Thyroid gland (tissue), 4 donors: ENCODE results near the gene NELL2. TPM values are rescaled to one million over a fixed set of nuclear protein-coding genes. Genes with fewer than 3 reads are reported as not detected.

ENCODE experiments used
- DNase-seq, 2 donors: peaks; one replicate each; pipeline ENCODE4 v3.0.0-alpha.2; 2019
- H3K27ac ChIP-seq, 3 donors: fragments of 200-600 bp; sonication (generic); 1 replicate in 2 of 3; 2 replicates in 1 of 3; pipeline ENCODE4 v1.5.1; 2016 to 2019; ENCODE audit warnings: mild to moderate bottlenecking in 1 of 3, moderate library complexity in 1 of 3
- H3K27me3 ChIP-seq: fragments of 200-600 bp; sonication (generic); one replicate; pipeline ENCODE4 v1.5.1; 2019
- H3K36me3 ChIP-seq, 2 donors: fragments of 200-600 bp; sonication (generic); one replicate each; pipeline ENCODE4 v1.5.1; 2016 to 2019
- H3K4me1 ChIP-seq, 2 donors: fragments of 200-600 bp; sonication (generic); one replicate each; pipeline ENCODE4 v1.5.1; 2017 to 2019
- H3K4me3 ChIP-seq, 3 donors: fragments of 200-600 bp; sonication (generic); replicated peaks in 1 of 3; 1 replicate in 2 of 3; 2 replicates in 1 of 3; pipeline ENCODE4 v1.5.1; 2016; ENCODE audit warnings: mild to moderate bottlenecking in 1 of 3
- H3K9me3 ChIP-seq: fragments of 200-600 bp; sonication (generic); one replicate; pipeline ENCODE4 v1.5.1; 2017
- CTCF ChIP-seq, 6 experiments: fragments of 200-600 bp in 3 of 6; fragments of 450-650 bp in 3 of 6; sonication (generic) in 3 of 6; IDR thresholded peaks; one replicate each; pipeline ENCODE4 v1.5.1; 2016 to 2019; ENCODE audit warnings: antibody characterized with exemption in 6 of 6, mild to moderate bottlenecking in 2 of 6, inconsistent platforms in 1 of 6, moderate library complexity in 1 of 6
- POLR2A ChIP-seq, 2 donors: fragments of 450-650 bp; IDR thresholded peaks; one replicate each; pipeline ENCODE4 v1.6.1; 2017; ENCODE audit warnings: antibody characterized with exemption in 2 of 2, mild to moderate bottlenecking in 2 of 2, moderate library complexity in 1 of 2
- WGBS, 2 donors: methylation state at CpG; one replicate each; pipeline ENCODE4 v1.1.5; 2017; 5-methylcytosine and 5-hydroxymethylcytosine counted together
- intact Hi-C: fragments of 100-400 bp; cut with DNase I; formaldehyde crosslinking; loops from one replicate; pipeline ENCODE4 v1.15.1; 2023
- total RNA-seq, 4 donors: library from RNA; depleted of rRNA; stranded (reverse); fragments of >200 nt; gene quantifications; one replicate each; pipeline ENCODE4 v1.2.3, GENCODE V29; 2016

NELL2 gene
- total RNA-seq, 4 donors from 2014 or later: 22.2 to 32.0 (median 26.5) TPM

- H3K27me3 ChIP-seq: no peaks in the 10 kb centered on the region
- 88 to 89% methylated on average over 3 of the region's 3 CpGs for WGBS, 2 donors
- DNase-seq: no peak
Measured at GRCh38 chr12:44582521-44582920, 293.6 kb downstream of the NELL2 start.

GRCh38 chr12:44581642-44582242 is 294.4 kb downstream of the NELL2 start:
- intact Hi-C loops: no loop called here
- no peak for DNase-seq
- WGBS, 2 donors: 4 to 7% methylated on average over 1 of the region's 1 CpG
- no peak overlapping the region for H3K4me3 ChIP-seq
- TF ChIP-seq CTCF (IDR thresholded peaks at IDR 0.05) (no peak), POLR2A (IDR thresholded peaks at IDR 0.05) (no peak)
- H3K9me3 ChIP-seq: no peaks in the 10 kb centered on the region
- H3K36me3 ChIP-seq: no peaks in the 10 kb centered on the region
- peak overlapping the region; percentile 73 to 93 (median 93) for H3K27ac ChIP-seq
- peaks cover 22 to 29% of the 10 kb centered on the region in 2 donors for H3K4me1 ChIP-seq
- no peaks in the 10 kb centered on the region for H3K27me3 ChIP-seq

More at GRCh38 chr12:44582521-44582920, 293.6 kb downstream of the NELL2 start:
- Histone ChIP-seq H3K36me3 (no peaks in the 10 kb centered on the region), H3K27ac (peak overlapping the region; percentile 73 to 93 (median 93)), H3K4me3 (no peak overlapping the region), H3K4me1 (peaks cover 22 to 29% of the 10 kb centered on the region in 2 donors), H3K9me3 (no peaks in the 10 kb centered on the region)
- intact Hi-C loops: no loop called here
- TF ChIP-seq CTCF (IDR thresholded peaks at IDR 0.05) (no peak), POLR2A (IDR thresholded peaks at IDR 0.05) (no peak)

GRCh38 chr12:44574586-44574985 is 301.5 kb downstream of the NELL2 start:
- Histone ChIP-seq H3K27me3 (no peaks in the 10 kb centered on the region), H3K27ac (peak overlapping the region; percentile 40 to 62 (median 56)), H3K4me3 (no peak overlapping the region), H3K9me3 (no peaks in the 10 kb centered on the region), H3K36me3 (no peaks in the 10 kb centered on the region), H3K4me1 (peaks cover 17 to 28% of the 10 kb centered on the region in 2 donors)
- no peak for DNase-seq
- intact Hi-C loops: no loop called here
- no peak for TF ChIP-seq POLR2A (IDR thresholded peaks at IDR 0.05)
- TF ChIP-seq CTCF (IDR thresholded peaks at IDR 0.05): no peak

- H3K36me3 ChIP-seq: no peaks in the 10 kb centered on the region
- H3K4me1 ChIP-seq: peaks cover 17 to 28% of the 10 kb centered on the region in 2 donors
- H3K4me3 ChIP-seq: no peak overlapping the region
- H3K9me3 ChIP-seq: no peaks in the 10 kb centered on the region
- H3K27me3 ChIP-seq: no peaks in the 10 kb centered on the region
- peak; percentile 81 to 83 for DNase-seq
- TF ChIP-seq POLR2A (IDR thresholded peaks at IDR 0.05) (no peak), CTCF (IDR thresholded peaks at IDR 0.05) (no peak)
- intact Hi-C loops: no loop called here
- WGBS, 2 donors: 35 to 36% methylated on average over 3 of the region's 3 CpGs
- H3K27ac ChIP-seq: peak overlapping the region; percentile 47 to 62 (median 56)
Measured at GRCh38 chr12:44573723-44574122, 302.4 kb downstream of the NELL2 start.

- no peak overlapping the region for H3K27ac ChIP-seq
- H3K4me3 ChIP-seq: no peak overlapping the region
- 87% methylated on average over 2 of the region's 2 CpGs for WGBS, 2 donors
- intact Hi-C loops: no loop called here
- H3K36me3 ChIP-seq: no peaks in the 10 kb centered on the region
- H3K9me3 ChIP-seq: no peaks in the 10 kb centered on the region
- H3K27me3 ChIP-seq: no peaks in the 10 kb centered on the region
- DNase-seq: no peak
- no peak for TF ChIP-seq CTCF (IDR thresholded peaks at IDR 0.05)
- no peak for TF ChIP-seq POLR2A (IDR thresholded peaks at IDR 0.05)
- H3K4me1 ChIP-seq: peaks cover 17 to 28% of the 10 kb centered on the region in 2 donors
Measured at GRCh38 chr12:44571006-44571550, 305.0 kb downstream of the NELL2 start.
